Stimulated activated effector memory CD8-positive, alpha-beta T cell treated with anti-CD3 and anti-CD28 coated beads, Interleukin-12 subunit alpha, Interleukin-12 subunit beta, amount 100 ng/mL, for 72 hours (primary cell): ENCODE data around the gene CRIP2.
A peak's percentile ranks its signal among the peaks of the same experiment; 100 is the strongest.

ENCODE experiments used
- ATAC-seq: fragments of 150-1000 bp; cut with Tn5 transposase; 2 replicates; pipeline ENCODE4 v1.10.0; 2021
- DNase-seq, 2 donors: peaks; one replicate each; pipeline ENCODE4 v3.0.0; 2021 to 2022; ENCODE audit warnings: low spot score in 2 of 2
- H3K27ac Mint-ChIP-seq: one replicate; pipeline ENCODE4 v1.8.0; 2022; ENCODE audit warnings: mild to moderate bottlenecking, mixed read lengths
- H3K36me3 Mint-ChIP-seq: one replicate; pipeline ENCODE4 v1.8.0; 2022; ENCODE audit warnings: mild to moderate bottlenecking, mixed read lengths
- H3K4me1 Mint-ChIP-seq: one replicate; pipeline ENCODE4 v1.8.0; 2022; ENCODE audit warnings: mixed read lengths
- H3K4me3 Mint-ChIP-seq: one replicate; pipeline ENCODE4 v1.8.0; 2022; ENCODE audit warnings: mild to moderate bottlenecking, mixed read lengths
- H3K9me3 Mint-ChIP-seq: one replicate; pipeline ENCODE4 v1.8.0; 2022; ENCODE audit warnings: mixed read lengths

Gene CRIP2

DNA sequence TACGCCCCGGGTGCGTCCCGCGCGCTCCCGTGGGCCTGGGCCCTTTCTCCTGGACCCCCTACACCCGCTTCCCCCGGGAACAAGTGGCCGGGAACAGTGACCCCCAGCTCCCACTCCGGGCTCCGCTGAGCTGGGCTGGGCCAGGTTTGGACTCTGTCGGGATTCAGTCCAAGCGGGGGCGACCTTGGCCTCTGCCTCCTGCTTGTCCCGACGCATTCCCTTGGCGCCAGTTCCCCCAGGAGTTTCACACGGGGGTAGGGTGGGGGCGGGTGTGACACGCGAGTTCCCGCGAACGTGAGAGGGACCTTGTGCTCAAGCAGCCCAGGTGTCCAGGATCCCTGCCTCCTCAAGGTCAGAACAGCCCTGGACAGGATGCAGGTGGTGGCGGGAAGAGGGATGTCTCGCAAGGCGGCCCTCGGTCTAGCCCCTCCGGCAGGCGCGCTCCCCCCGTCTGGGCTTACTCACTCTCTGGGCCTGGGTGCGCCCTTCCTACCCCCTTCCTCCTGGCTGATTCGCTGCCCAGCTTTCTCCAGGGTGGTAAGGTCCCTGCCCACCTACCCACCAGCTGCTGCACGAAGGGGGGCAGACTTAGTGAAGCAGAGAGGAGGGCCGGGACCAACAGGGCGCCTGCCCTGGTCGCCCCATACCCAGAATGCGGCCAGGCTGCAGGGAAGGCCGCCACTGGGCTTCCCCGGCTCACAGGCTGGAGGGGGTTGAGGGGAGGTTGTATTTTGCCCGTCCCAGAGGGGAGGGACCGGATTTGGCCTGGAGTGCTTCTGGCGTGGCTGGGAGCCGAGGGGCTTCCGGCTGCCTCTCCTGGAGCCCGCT, 862 bp downstream of the CRIP2 start:
- Mint-ChIP-seq H3K4me3 (peak overlapping the region; percentile 42), H3K36me3 (peaks cover 9% of the 10 kb centered on the region), H3K4me1 (peaks cover 13% of the 10 kb centered on the region), H3K27ac (no peak overlapping the region), H3K9me3 (no peaks in the 10 kb centered on the region)
- no peak for DNase-seq
- ATAC-seq = no peak

GRCh38 chr14:105476097-105476830, 1.6 kb downstream of the CRIP2 start:
- peaks cover 17% of the 10 kb centered on the region for H3K36me3 Mint-ChIP-seq
- ATAC-seq = no peak
- H3K4me1 Mint-ChIP-seq = peaks cover 19% of the 10 kb centered on the region

GRCh38 chr14:105476831-105477659, 2.4 kb downstream of the CRIP2 start:
- ATAC-seq = no peak
- no peak for DNase-seq
- peak overlapping the region; percentile 73 for H3K27ac Mint-ChIP-seq
- H3K4me1 Mint-ChIP-seq = peaks cover 26% of the 10 kb centered on the region
- H3K9me3 Mint-ChIP-seq = no peaks in the 10 kb centered on the region
- H3K4me3 Mint-ChIP-seq = peak overlapping the region; percentile 31
- peaks cover 21% of the 10 kb centered on the region for H3K36me3 Mint-ChIP-seq

More at GRCh38 chr14:105476097-105476830, 1.6 kb downstream of the CRIP2 start:
- no peak overlapping the region for H3K27ac Mint-ChIP-seq
- no peak for DNase-seq
- H3K9me3 Mint-ChIP-seq = no peaks in the 10 kb centered on the region
- peak overlapping the region; percentile 42 for H3K4me3 Mint-ChIP-seq

- Mint-ChIP-seq H3K9me3 (no peaks in the 10 kb centered on the region), H3K4me1 (peaks cover 34% of the 10 kb centered on the region), H3K36me3 (peaks cover 27% of the 10 kb centered on the region), H3K27ac (peak overlapping the region; percentile 73), H3K4me3 (peak overlapping the region; percentile 31)
- DNase-seq (no peak), ATAC-seq (no peak)
Measured at GRCh38 chr14:105477660-105478397, 3.2 kb downstream of the CRIP2 start.

DNA sequence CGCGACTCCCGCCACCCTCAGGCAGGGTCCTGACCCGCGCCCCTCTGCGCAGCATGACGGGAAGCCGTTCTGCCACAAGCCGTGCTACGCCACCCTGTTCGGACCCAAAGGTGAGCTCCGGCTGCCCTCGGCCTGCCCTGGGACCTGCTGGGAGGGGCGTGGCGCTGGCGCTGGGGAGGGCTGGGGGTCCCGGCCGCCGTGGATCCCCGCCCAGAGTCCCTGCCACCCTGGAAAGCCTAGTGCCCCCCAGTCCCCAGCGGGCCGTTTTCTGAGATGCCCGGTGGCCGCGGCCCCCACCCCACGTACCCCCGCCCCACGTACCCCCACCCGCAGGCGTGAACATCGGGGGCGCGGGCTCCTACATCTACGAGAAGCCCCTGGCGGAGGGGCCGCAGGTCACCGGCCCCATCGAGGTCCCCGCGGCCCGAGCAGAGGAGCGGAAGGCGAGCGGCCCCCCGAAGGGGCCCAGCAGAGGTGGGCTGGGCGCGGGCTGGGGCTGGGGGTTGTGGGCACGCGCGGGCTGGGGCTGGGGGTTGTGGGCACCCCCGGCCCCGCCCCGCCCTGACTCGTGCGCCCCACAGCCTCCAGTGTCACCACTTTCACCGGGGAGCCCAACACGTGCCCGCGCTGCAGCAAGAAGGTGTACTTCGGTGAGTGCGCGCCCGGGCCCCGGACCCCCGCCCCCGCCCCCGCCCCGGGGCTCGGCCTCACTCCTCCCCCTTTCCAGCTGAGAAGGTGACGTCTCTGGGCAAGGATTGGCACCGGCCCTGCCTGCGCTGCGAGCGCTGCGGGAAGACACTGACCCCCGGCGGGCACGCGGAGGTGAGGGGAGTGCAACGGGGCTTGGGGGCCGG, 4.0 kb downstream of the CRIP2 start:
- H3K36me3 Mint-ChIP-seq = peaks cover 27% of the 10 kb centered on the region
- H3K9me3 Mint-ChIP-seq = no peaks in the 10 kb centered on the region
- DNase-seq (no peak), ATAC-seq (no peak)
- H3K27ac Mint-ChIP-seq = no peak overlapping the region
- no peak overlapping the region for H3K4me3 Mint-ChIP-seq
- H3K4me1 Mint-ChIP-seq = peaks cover 34% of the 10 kb centered on the region

DNA sequence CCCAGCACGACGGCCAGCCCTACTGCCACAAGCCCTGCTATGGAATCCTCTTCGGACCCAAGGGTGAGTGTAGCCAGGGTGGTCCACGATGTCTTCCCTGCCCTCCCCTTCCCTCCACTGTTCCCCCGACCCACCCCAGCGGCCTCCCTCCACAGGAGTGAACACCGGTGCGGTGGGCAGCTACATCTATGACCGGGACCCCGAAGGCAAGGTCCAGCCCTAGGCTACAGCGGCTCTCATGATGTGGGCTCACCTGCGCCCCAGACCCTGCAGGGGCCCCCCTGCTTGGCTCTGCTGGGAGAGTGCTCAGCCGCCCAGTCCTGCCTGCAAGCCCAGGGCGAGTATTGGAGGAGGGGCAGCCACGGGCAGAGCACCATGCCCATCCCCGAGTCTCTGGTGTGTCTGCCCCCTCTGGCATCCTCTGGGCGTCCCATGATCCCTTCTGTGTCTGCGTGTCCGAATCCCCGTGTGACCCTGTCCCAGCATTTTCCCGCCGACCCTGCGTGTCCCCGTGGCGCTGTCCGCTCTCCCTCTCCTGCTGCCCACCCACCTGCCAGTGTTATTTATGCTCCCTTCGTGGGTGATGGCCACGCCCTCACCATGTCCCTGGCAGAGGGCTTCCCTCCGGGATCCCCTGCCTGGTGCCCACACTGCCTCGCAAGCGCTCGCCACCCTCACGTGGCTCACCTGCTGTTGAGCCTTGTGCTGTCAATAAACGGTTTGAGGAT, 5.0 kb downstream of the CRIP2 start:
- Mint-ChIP-seq H3K4me1 (peaks cover 41% of the 10 kb centered on the region), H3K36me3 (peaks cover 31% of the 10 kb centered on the region)
- no peak for ATAC-seq

GRCh38 chr14:105480199-105480746, 5.7 kb downstream of the CRIP2 start:
- peaks cover 48% of the 10 kb centered on the region for H3K4me1 Mint-ChIP-seq
- no peaks in the 10 kb centered on the region for H3K9me3 Mint-ChIP-seq
- peak overlapping the region; percentile 100 for H3K27ac Mint-ChIP-seq
- no peak for DNase-seq
- H3K36me3 Mint-ChIP-seq = peaks cover 34% of the 10 kb centered on the region
- peak overlapping the region; percentile 73 for H3K4me3 Mint-ChIP-seq
- ATAC-seq = no peak

More for the DNA sequence above, 5.0 kb downstream of the CRIP2 start:
- Mint-ChIP-seq H3K9me3 (no peaks in the 10 kb centered on the region), H3K4me3 (peak overlapping the region; percentile 73), H3K27ac (peak overlapping the region; percentile 100)
- no peak for DNase-seq

GRCh38 chr14:105480807-105481801, 6.5 kb downstream of the CRIP2 start:
- peak overlapping the region; percentile 100 for H3K27ac Mint-ChIP-seq
- ATAC-seq (peak; percentile 68), DNase-seq (peak; percentile 98)
- no peaks in the 10 kb centered on the region for H3K9me3 Mint-ChIP-seq
- H3K4me1 Mint-ChIP-seq = peaks cover 56% of the 10 kb centered on the region
- H3K36me3 Mint-ChIP-seq = peaks cover 34% of the 10 kb centered on the region
- H3K4me3 Mint-ChIP-seq = peak overlapping the region; percentile 73

GRCh38 chr14:105481886-105482457, 7.4 kb downstream of the CRIP2 start:
- ATAC-seq (peak; percentile 82), DNase-seq (peak; percentile 78 to 93)
- Mint-ChIP-seq H3K4me1 (peaks cover 57% of the 10 kb centered on the region), H3K9me3 (no peaks in the 10 kb centered on the region), H3K4me3 (peak overlapping the region; percentile 73), H3K27ac (peak overlapping the region; percentile 100), H3K36me3 (peaks cover 34% of the 10 kb centered on the region)

DNA sequence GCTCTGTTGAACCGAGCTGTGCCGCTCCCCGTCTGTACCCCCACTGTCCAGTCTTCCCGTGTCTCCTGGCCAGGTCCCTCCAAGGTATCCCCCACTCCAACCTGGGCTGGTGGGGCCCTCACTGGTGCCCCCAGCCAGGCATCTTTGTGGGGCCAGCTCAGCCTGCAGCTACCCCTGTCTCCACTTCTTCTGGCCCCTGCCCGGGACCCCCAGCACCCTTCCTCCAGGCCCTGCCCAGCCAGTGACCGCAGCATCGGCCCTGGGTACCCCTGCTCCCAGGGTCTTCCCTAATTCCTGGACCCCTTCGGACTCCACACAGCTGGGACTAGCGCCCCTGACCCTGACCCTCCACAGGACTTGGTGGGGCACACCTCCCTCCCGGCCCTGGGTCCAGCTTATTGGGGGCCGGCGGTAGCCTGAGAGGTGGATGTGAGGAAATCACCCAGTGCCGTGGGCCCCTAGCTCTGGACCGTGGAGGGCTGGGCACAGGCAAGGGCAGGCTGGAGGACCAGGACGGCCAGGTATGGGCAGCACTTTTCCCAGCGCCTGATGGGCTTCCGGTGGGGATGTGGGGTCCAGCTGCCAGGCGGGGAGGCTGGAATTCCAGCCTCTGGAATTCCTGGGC, 8.0 kb downstream of the CRIP2 start:
- DNase-seq = no peak
- Mint-ChIP-seq H3K4me3 (peak overlapping the region; percentile 73), H3K9me3 (no peaks in the 10 kb centered on the region), H3K27ac (peak overlapping the region; percentile 100), H3K36me3 (peaks cover 34% of the 10 kb centered on the region), H3K4me1 (peaks cover 51% of the 10 kb centered on the region)
- ATAC-seq = no peak

- DNase-seq = no peak
- Mint-ChIP-seq H3K27ac (peak overlapping the region; percentile 100), H3K36me3 (peaks cover 42% of the 10 kb centered on the region), H3K9me3 (no peaks in the 10 kb centered on the region), H3K4me3 (no peak overlapping the region), H3K4me1 (peaks cover 52% of the 10 kb centered on the region)
- ATAC-seq = no peak
Measured at GRCh38 chr14:105483300-105484068, 8.9 kb downstream of the CRIP2 start.
